AG08395 (cell line): ENCODE data around the gene AIF1L.

Source experiments
- DNase-seq: peaks from one replicate; pipeline ENCODE4 v3.0.0; 2012; ENCODE audit warnings: mixed read lengths, low spot score

AIF1L gene

GRCh38 chr9:131167936-131168335, 71.6 kb downstream of the AIF1L start:
- DNase-seq: no peak

GRCh38 chr9:131169563-131170240, 73.4 kb downstream of the AIF1L start:
- DNase-seq: no peak
